Bronchial epithelial cell (primary cell): ENCODE results near the gene FRS3. TPM values are rescaled to one million over a fixed set of nuclear protein-coding genes. Genes with fewer than 3 reads are reported as not detected.

Source experiments
- DNase-seq: peaks from one replicate; pipeline ENCODE4 v3.0.0-alpha.2; 2010; ENCODE audit warnings: low read depth
- FAIRE-seq: peaks from 2 replicates; lab custom pipeline; 2011; peaks lifted over from hg19 to GRCh38; lab: Jason Lieb, UNC
- H3K27me3 ChIP-seq: 2 replicates; pipeline ENCODE4 v1.5.1; 2011; ENCODE audit warnings: low read length; ENCODE audit not compliant: control insufficient read depth, insufficient read depth
- H3K36me3 ChIP-seq: 2 replicates; pipeline ENCODE4 v1.5.1; 2011; ENCODE audit warnings: low read length; ENCODE audit not compliant: control insufficient read depth, insufficient read depth
- H3K4me3 ChIP-seq: 2 replicates; pipeline ENCODE4 v1.5.1; 2011; ENCODE audit warnings: mild to moderate bottlenecking, low read depth, low read length, control low read depth
- CTCF ChIP-seq: IDR thresholded peaks from 2 replicates; pipeline ENCODE4 v1.5.1; 2011; ENCODE audit warnings: mild to moderate bottlenecking, moderate library complexity, low read length, control low read depth, inconsistent platforms; ENCODE audit not compliant: insufficient read depth, severe bottlenecking
- total RNA-seq: library from RNA; depleted of rRNA; stranded (reverse); fragments of >200 nt; gene quantifications from 2 replicates; pipeline ENCODE4 v1.2.1, GENCODE V29; 2014

FRS3 gene
- total RNA-seq, 1 donor from 2014 or later: 0.79 TPM

- Histone ChIP-seq H3K27me3 (no peaks in the 10 kb centered on the region), H3K36me3 (no peaks in the 10 kb centered on the region), H3K4me3 (no peak overlapping the region)
- TF ChIP-seq CTCF: no peak
- no peak for FAIRE-seq
- DNase-seq: no peak
Measured at GRCh38 chr6:41798901-41799558, 19.3 kb upstream of the FRS3 start.

GRCh38 chr6:41796474-41796873, 16.8 kb upstream of the FRS3 start:
- TF ChIP-seq CTCF: no peak
- Histone ChIP-seq H3K27me3 (no peaks in the 10 kb centered on the region), H3K36me3 (peaks cover 4% of the 10 kb centered on the region), H3K4me3 (no peak overlapping the region)
- FAIRE-seq (no peak), DNase-seq (no peak)

DNA sequence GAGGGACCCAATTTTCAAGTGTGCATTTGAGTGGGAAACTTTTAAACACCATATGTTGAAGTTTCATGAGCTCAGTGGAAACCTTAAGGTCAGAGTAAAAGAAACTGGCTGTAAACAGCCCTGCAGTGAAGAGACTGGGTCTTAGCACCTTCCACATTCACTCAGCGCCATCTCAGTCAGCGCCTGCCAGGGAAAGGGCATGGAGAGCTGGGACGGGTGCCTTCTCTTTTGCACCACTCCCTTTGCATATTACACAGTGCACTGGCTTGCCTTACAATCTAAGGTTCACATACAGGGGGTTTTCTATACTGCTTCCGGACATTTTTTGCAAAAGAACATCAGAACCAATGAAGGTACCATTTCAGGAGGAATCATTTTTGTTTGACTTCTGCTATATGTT, 12.3 kb upstream of the FRS3 start:
- Histone ChIP-seq H3K27me3 (no peaks in the 10 kb centered on the region), H3K36me3 (peaks cover 5% of the 10 kb centered on the region), H3K4me3 (no peak overlapping the region)
- DNase-seq (no peak), FAIRE-seq (no peak)
- TF ChIP-seq CTCF: no peak

DNA sequence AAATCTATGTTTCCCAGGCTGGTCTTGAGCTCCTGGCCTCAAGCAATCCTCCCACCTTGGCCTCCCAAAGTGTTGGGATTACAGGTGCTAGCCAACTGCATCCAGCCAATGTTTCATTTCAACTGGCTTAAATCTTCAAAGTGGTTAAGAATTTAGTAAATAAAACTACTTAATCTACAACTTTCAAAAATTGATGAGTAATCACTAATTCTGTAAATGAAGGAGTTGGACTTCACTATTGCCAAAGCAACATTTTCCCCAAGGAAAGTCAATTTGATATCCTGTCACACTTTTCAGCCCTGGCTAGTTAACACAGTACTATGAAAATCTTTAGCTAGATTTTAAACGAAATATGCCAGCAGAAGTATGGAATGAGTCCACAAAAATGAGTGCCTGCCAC, 11.6 kb upstream of the FRS3 start:
- DNase-seq (no peak), FAIRE-seq (no peak)
- TF ChIP-seq CTCF: no peak
- H3K27me3 ChIP-seq: no peaks in the 10 kb centered on the region
- peaks cover 5% of the 10 kb centered on the region for H3K36me3 ChIP-seq
- H3K4me3 ChIP-seq: no peak overlapping the region

DNA sequence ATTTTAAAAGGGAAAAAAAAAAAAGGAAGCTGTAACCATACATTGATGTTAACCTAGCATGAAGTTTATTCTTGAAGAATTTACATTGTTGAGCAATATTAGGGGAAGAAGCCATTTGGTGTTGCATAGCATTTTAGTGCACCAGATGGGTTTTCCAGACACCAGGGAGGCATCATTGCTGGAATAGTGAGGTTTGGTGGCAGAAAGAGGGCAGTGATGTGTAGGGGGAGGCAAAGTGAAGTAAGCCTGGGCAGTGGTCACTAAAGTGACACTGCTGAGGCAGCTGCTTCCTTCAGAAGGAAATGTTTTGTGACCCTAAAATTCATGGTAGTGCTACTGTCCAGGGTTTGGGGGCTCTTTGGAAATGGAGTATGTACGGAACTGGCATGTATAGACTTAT, 10.3 kb upstream of the FRS3 start:
- FAIRE-seq: no peak
- no peak overlapping the region for H3K4me3 ChIP-seq
- H3K27me3 ChIP-seq: no peaks in the 10 kb centered on the region
- no peak for TF ChIP-seq CTCF
- no peak for DNase-seq
- peaks cover 5% of the 10 kb centered on the region for H3K36me3 ChIP-seq

GRCh38 chr6:41789390-41789724, 9.7 kb upstream of the FRS3 start:
- H3K27me3 ChIP-seq: no peaks in the 10 kb centered on the region
- DNase-seq: no peak
- H3K36me3 ChIP-seq: peaks cover 5% of the 10 kb centered on the region
- no peak overlapping the region for H3K4me3 ChIP-seq
- no peak for TF ChIP-seq CTCF
- FAIRE-seq: no peak
